HEK293 (cell line): ENCODE data around the gene VPREB1.

Experiments
- CTCF ChIA-PET: fragments of 350-600 bp; formaldehyde crosslinking; extraction: SDS; loops from one replicate; lab custom pipeline; 2021; ENCODE audit warnings: antibody characterized with exemption; lab: Yijun Ruan, JAX
- POLR2A ChIA-PET: fragments of 300-600 bp; formaldehyde crosslinking; extraction: SDS; loops from one replicate; lab custom pipeline; 2020; ENCODE audit warnings: antibody characterized with exemption, inconsistent platforms; lab: Yijun Ruan, JAX
- H3K27ac ChIP-seq: fragments of 200-500 bp; sonication (Bioruptor generic); 2 replicates; pipeline ENCODE4 v1.5.1; 2014; ENCODE audit warnings: low read depth, low read length, control low read depth, inconsistent platforms; ENCODE audit errors: extremely low read depth
- H3K36me3 ChIP-seq, 2 experiments: fragments of 200-500 bp in 1 of 2; sonication (Bioruptor generic) in 1 of 2; 1 replicate in 1 of 2; 2 replicates in 1 of 2; pipeline ENCODE4 v1.5.1; 2014 to 2017; ENCODE audit warnings: inconsistent platforms in 2 of 2, low read length in 2 of 2; ENCODE audit not compliant: control insufficient read depth in 2 of 2, insufficient read depth in 1 of 2
- H3K4me1 ChIP-seq: fragments of 200-500 bp; sonication (Bioruptor generic); 2 replicates; pipeline ENCODE4 v1.5.1; 2014; ENCODE audit warnings: mild to moderate bottlenecking, low read length, inconsistent platforms; ENCODE audit not compliant: control insufficient read depth, insufficient read depth
- H3K4me3 ChIP-seq: 2 replicates; pipeline ENCODE4 v1.5.1; 2011; ENCODE audit warnings: low read depth, mild to moderate bottlenecking, control low read depth, low read length, moderate library complexity
- H3K9me3 ChIP-seq: fragments of 200-500 bp; sonication (Bioruptor generic); 2 replicates; pipeline ENCODE4 v1.5.1; 2014; ENCODE audit warnings: low read depth, low read length, inconsistent platforms; ENCODE audit not compliant: control insufficient read depth, insufficient read depth
- IKZF3 ChIP-seq: fragments of 450-650 bp; IDR thresholded peaks from 2 replicates; pipeline ENCODE4 v1.5.0; 2018; ENCODE audit warnings: missing biosample characterization, mild to moderate bottlenecking, missing genetic modification characterization, moderate library complexity
- SETDB1 ChIP-seq: IDR thresholded peaks from one replicate; pipeline ENCODE4 v1.6.1; 2017; ENCODE audit warnings: mild to moderate bottlenecking, low read length, moderate library complexity, mixed read lengths; ENCODE audit not compliant: insufficient read length
- ZBTB17 ChIP-seq: fragments of 450-650 bp; formaldehyde crosslinking; IDR thresholded peaks from 2 replicates; pipeline ENCODE4 v1.5.1; 2016; ENCODE audit warnings: missing biosample characterization, missing genetic modification characterization
- ZEB2 ChIP-seq: fragments of 450-650 bp; formaldehyde crosslinking; IDR thresholded peaks from 2 replicates; pipeline ENCODE4 v1.5.1; 2016; ENCODE audit warnings: missing biosample characterization, missing genetic modification characterization
- ZNF16 ChIP-seq: fragments of 450-650 bp; formaldehyde crosslinking; IDR thresholded peaks from 2 replicates; pipeline ENCODE4 v1.5.1; 2016; ENCODE audit warnings: low read depth, missing biosample characterization, missing genetic modification characterization
- ZNF174 ChIP-seq: fragments of 450-650 bp; formaldehyde crosslinking; IDR thresholded peaks from 2 replicates; pipeline ENCODE4 v1.5.0; 2017; ENCODE audit warnings: missing biosample characterization, mild to moderate bottlenecking, missing genetic modification characterization
- ZNF175 ChIP-seq: fragments of 450-650 bp; formaldehyde crosslinking; IDR thresholded peaks from 2 replicates; pipeline ENCODE4 v1.5.1; 2016; ENCODE audit warnings: missing biosample characterization, missing genetic modification characterization
- ZNF211 ChIP-seq: fragments of 450-650 bp; formaldehyde crosslinking; IDR thresholded peaks from 2 replicates; pipeline ENCODE4 v1.5.1; 2016; ENCODE audit warnings: low read depth, missing biosample characterization, missing genetic modification characterization
- ZNF302 ChIP-seq: fragments of 450-650 bp; formaldehyde crosslinking; IDR thresholded peaks from 2 replicates; pipeline ENCODE4 v1.5.1; 2016; ENCODE audit warnings: missing biosample characterization, missing genetic modification characterization, low read depth
- ZNF354C ChIP-seq: fragments of 450-650 bp; formaldehyde crosslinking; IDR thresholded peaks from 2 replicates; pipeline ENCODE4 v1.5.1; 2016; ENCODE audit warnings: missing biosample characterization, missing genetic modification characterization, low read depth, borderline replicate concordance
- ZNF398 ChIP-seq: fragments of 450-650 bp; formaldehyde crosslinking; IDR thresholded peaks from 2 replicates; pipeline ENCODE4 v1.5.1; 2017; ENCODE audit warnings: missing biosample characterization, missing genetic modification characterization
- ZNF624 ChIP-seq: fragments of 450-650 bp; formaldehyde crosslinking; IDR thresholded peaks from 2 replicates; pipeline ENCODE4 v1.5.1; 2017; ENCODE audit warnings: missing biosample characterization, missing genetic modification characterization
- ZNF645 ChIP-seq: fragments of 450-650 bp; formaldehyde crosslinking; IDR thresholded peaks from 2 replicates; pipeline ENCODE4; 2016; ENCODE audit warnings: missing biosample characterization, missing genetic modification characterization
- ZNF654 ChIP-seq: fragments of 450-650 bp; formaldehyde crosslinking; IDR thresholded peaks from 2 replicates; pipeline ENCODE4 v1.5.1; 2016; ENCODE audit warnings: low read depth, missing biosample characterization, missing genetic modification characterization
- ZNF660 ChIP-seq: fragments of 450-650 bp; IDR thresholded peaks from 2 replicates; pipeline ENCODE4 v1.5.1; 2018; ENCODE audit warnings: missing biosample characterization, mild to moderate bottlenecking, missing genetic modification characterization
- ZNF677 ChIP-seq: fragments of 450-650 bp; IDR thresholded peaks from 2 replicates; pipeline ENCODE4 v1.5.0; 2018; ENCODE audit warnings: missing biosample characterization, mild to moderate bottlenecking, missing genetic modification characterization, moderate library complexity
- ZNF768 ChIP-seq: fragments of 450-650 bp; formaldehyde crosslinking; IDR thresholded peaks from 2 replicates; pipeline ENCODE4 v1.5.1; 2018; ENCODE audit warnings: missing biosample characterization, mild to moderate bottlenecking, missing genetic modification characterization
- ZNF776 ChIP-seq: fragments of 450-650 bp; formaldehyde crosslinking; IDR thresholded peaks from 2 replicates; pipeline ENCODE4 v1.5.0; 2017; ENCODE audit warnings: missing biosample characterization, missing genetic modification characterization, borderline replicate concordance
- ZNF843 ChIP-seq: fragments of 450-650 bp; formaldehyde crosslinking; IDR thresholded peaks from 2 replicates; pipeline ENCODE4 v1.5.1; 2016; ENCODE audit warnings: missing biosample characterization, missing genetic modification characterization
- TF ChIP-seq, protein P1 (sequence below): fragments of 450-650 bp; formaldehyde crosslinking; IDR thresholded peaks from 2 replicates; pipeline ENCODE4 v1.5.1; 2016; ENCODE audit warnings: missing biosample characterization, missing genetic modification characterization, borderline replicate concordance
- TF ChIP-seq, protein P2 (sequence below): fragments of 450-650 bp; formaldehyde crosslinking; IDR thresholded peaks from 2 replicates; pipeline ENCODE4 v1.5.1; 2016; ENCODE audit warnings: missing biosample characterization, missing genetic modification characterization
- TF ChIP-seq, protein P3 (sequence below): fragments of 450-650 bp; formaldehyde crosslinking; IDR thresholded peaks from 2 replicates; pipeline ENCODE4 v1.5.1; 2016; ENCODE audit warnings: missing biosample characterization, missing genetic modification characterization

VPREB1 gene

GRCh38 chr22:22207845-22208564 lies 36.6 kb upstream of the VPREB1 start:
- TF ChIP-seq, protein P1, sequence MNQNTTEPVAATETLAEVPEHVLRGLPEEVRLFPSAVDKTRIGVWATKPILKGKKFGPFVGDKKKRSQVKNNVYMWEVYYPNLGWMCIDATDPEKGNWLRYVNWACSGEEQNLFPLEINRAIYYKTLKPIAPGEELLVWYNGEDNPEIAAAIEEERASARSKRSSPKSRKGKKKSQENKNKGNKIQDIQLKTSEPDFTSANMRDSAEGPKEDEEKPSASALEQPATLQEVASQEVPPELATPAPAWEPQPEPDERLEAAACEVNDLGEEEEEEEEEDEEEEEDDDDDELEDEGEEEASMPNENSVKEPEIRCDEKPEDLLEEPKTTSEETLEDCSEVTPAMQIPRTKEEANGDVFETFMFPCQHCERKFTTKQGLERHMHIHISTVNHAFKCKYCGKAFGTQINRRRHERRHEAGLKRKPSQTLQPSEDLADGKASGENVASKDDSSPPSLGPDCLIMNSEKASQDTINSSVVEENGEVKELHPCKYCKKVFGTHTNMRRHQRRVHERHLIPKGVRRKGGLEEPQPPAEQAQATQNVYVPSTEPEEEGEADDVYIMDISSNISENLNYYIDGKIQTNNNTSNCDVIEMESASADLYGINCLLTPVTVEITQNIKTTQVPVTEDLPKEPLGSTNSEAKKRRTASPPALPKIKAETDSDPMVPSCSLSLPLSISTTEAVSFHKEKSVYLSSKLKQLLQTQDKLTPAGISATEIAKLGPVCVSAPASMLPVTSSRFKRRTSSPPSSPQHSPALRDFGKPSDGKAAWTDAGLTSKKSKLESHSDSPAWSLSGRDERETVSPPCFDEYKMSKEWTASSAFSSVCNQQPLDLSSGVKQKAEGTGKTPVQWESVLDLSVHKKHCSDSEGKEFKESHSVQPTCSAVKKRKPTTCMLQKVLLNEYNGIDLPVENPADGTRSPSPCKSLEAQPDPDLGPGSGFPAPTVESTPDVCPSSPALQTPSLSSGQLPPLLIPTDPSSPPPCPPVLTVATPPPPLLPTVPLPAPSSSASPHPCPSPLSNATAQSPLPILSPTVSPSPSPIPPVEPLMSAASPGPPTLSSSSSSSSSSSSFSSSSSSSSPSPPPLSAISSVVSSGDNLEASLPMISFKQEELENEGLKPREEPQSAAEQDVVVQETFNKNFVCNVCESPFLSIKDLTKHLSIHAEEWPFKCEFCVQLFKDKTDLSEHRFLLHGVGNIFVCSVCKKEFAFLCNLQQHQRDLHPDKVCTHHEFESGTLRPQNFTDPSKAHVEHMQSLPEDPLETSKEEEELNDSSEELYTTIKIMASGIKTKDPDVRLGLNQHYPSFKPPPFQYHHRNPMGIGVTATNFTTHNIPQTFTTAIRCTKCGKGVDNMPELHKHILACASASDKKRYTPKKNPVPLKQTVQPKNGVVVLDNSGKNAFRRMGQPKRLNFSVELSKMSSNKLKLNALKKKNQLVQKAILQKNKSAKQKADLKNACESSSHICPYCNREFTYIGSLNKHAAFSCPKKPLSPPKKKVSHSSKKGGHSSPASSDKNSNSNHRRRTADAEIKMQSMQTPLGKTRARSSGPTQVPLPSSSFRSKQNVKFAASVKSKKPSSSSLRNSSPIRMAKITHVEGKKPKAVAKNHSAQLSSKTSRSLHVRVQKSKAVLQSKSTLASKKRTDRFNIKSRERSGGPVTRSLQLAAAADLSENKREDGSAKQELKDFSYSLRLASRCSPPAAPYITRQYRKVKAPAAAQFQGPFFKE = no peak
- TF ChIP-seq, protein P2, sequence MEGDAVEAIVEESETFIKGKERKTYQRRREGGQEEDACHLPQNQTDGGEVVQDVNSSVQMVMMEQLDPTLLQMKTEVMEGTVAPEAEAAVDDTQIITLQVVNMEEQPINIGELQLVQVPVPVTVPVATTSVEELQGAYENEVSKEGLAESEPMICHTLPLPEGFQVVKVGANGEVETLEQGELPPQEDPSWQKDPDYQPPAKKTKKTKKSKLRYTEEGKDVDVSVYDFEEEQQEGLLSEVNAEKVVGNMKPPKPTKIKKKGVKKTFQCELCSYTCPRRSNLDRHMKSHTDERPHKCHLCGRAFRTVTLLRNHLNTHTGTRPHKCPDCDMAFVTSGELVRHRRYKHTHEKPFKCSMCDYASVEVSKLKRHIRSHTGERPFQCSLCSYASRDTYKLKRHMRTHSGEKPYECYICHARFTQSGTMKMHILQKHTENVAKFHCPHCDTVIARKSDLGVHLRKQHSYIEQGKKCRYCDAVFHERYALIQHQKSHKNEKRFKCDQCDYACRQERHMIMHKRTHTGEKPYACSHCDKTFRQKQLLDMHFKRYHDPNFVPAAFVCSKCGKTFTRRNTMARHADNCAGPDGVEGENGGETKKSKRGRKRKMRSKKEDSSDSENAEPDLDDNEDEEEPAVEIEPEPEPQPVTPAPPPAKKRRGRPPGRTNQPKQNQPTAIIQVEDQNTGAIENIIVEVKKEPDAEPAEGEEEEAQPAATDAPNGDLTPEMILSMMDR = peak; percentile 75
- TF ChIP-seq ZEB2 = no peak
- peak; percentile 93 for TF ChIP-seq ZNF654
- TF ChIP-seq ZNF677 (tag by site-specific recombination) = no peak
- TF ChIP-seq ZNF354C = no peak
- TF ChIP-seq ZNF660 (tag by site-specific recombination) = 0 out of 2 replicates have a peak, but pooled peaks have one; percentile 17
- TF ChIP-seq ZNF624 = no peak
- no peak for TF ChIP-seq ZNF302 (tag by site-specific recombination)
- TF ChIP-seq ZNF843 (tag by site-specific recombination) = no peak
- peak; percentile 55 for TF ChIP-seq ZBTB17 (tag by site-specific recombination)
- TF ChIP-seq, all 188 proteins: peak for 4
- H3K4me3 ChIP-seq = no peak overlapping the region
- no peaks in the 10 kb centered on the region for H3K9me3 ChIP-seq
- ChIA-PET CTCF (interaction anchor here (0.5 to 5.8 kb wide), 50 partner anchors 8 to 1170 kb away, joined by 3 to 75 read pairs (median 4); no protein-coding TSS in a partner anchor), POLR2A (no interaction called here)
- no peak overlapping the region for H3K27ac ChIP-seq
- no peaks in the 10 kb centered on the region for H3K36me3 ChIP-seq
- H3K4me1 ChIP-seq = no peaks in the 10 kb centered on the region

GRCh38 chr22:22208652-22209051 lies 35.9 kb upstream of the VPREB1 start:
- no peaks in the 10 kb centered on the region for H3K36me3 ChIP-seq
- no peak overlapping the region for H3K4me3 ChIP-seq
- POLR2A ChIA-PET = no interaction called here
- no peaks in the 10 kb centered on the region for H3K9me3 ChIP-seq
- CTCF ChIA-PET = interaction anchor here (0.6 to 5.8 kb wide), 27 partner anchors 12 to 788 kb away, joined by 3 to 75 read pairs (median 5); no protein-coding TSS in a partner anchor
- H3K27ac ChIP-seq = no peak overlapping the region
- H3K4me1 ChIP-seq = no peaks in the 10 kb centered on the region
- TF ChIP-seq ZNF677 (tag by site-specific recombination) (no peak), SETDB1 (no peak), ZNF174 (no peak), IKZF3 (tag by site-specific recombination) (no peak), ZNF398 (tag by site-specific recombination) (no peak), ZNF16 (tag by site-specific recombination) (no peak), ZNF211 (tag by site-specific recombination) (no peak), ZNF175 (tag by site-specific recombination) (no peak), ZNF768 (no peak), ZNF776 (tag by site-specific recombination) (no peak), ZNF645 (tag by site-specific recombination) (no peak)
- TF ChIP-seq, protein P3, sequence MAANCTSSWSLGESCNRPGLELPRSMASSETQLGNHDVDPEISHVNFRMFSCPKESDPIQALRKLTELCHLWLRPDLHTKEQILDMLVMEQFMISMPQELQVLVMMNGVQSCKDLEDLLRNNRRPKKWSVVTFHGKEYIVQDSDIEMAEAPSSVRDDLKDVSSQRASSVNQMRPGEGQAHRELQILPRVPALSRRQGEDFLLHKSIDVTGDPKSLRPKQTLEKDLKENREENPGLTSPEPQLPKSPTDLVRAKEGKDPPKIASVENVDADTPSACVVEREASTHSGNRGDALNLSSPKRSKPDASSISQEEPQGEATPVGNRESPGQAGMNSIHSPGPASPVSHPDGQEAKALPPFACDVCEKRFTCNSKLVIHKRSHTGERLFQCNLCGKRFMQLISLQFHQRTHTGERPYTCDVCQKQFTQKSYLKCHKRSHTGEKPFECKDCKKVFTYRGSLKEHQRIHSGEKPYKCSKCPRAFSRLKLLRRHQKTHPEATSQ (tag by site-specific recombination) = no peak
